GM18873 (cell line): ENCODE measurements around the gene MMP10.
"Not testable (repeated sequence)": the region's sequence is repeated elsewhere in the genome, so short reads cannot be mapped to it uniquely, and the experiment has no call there.

Source experiments
- ATAC-seq: cut with Tn5 transposase; IDR thresholded peaks from one replicate; pipeline ENCODE4 v1.9.1; 2021; ENCODE audit warnings: mild to moderate bottlenecking, moderate library complexity, moderate number of reproducible peaks; ENCODE audit not compliant: unreplicated experiment, low FRiP score

MMP10 gene

DNA sequence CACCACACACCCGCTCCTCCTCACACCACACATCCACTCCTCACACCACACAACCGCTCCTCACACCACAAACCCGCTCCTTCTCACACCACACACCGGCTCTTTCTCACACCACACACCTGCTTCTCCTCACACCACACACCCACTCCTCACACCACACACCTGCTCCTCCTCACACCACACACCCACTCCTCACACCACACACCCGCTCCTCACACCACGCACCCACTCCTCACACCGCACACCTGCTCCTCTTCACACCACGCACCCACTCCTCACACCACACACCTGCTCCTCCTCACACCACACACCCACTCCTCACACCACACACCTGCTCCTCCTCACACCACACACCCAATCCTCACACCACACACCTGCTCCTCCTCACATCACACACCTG, 49.5 kb downstream of the MMP10 start:
- ATAC-seq, result not testable (repeated sequence)

GRCh38 chr11:102729849-102730815, 50.3 kb downstream of the MMP10 start:
- no peak for ATAC-seq

- no peak for ATAC-seq
These were observed 52.5 kb downstream of the MMP10 start for GRCh38 chr11:102727890-102728289.

- ATAC-seq, result no peak
These were observed 55.4 kb downstream of the MMP10 start, which contains the start of gene MMP8 for GRCh38 chr11:102724904-102725500. Gene MMP8 (minus strand): TSS chr11:102724954. CDS start chr11:102724855, 99 bp downstream.

DNA sequence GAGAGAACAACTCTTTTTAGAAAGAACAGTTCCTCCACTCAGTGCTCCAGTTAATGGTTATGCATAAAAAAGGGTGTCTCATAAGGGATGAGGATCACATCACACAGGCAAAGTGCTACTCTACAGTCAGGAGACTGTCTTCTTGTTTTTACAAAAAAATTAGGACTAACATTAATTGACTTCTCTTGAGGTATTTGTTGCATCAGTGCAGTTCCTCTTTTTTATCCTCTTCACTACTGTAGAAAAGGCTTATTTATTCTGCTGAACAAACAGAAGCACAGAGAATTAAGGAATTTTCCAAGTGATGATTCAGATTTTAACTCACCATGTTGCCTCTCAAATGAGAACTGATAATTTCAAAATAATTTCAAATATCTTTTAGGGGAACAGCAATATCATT, 57.6 kb downstream of the MMP10 start:
- ATAC-seq, result no peak
